ENCODE measurements around the gene P2RY13. TPM values are rescaled to one million over a fixed set of nuclear protein-coding genes. Genes with fewer than 3 reads are reported as not detected.

P2RY13 gene
- total RNA-seq, 1 donor from 2014 or later = 4.0 TPM

DNA sequence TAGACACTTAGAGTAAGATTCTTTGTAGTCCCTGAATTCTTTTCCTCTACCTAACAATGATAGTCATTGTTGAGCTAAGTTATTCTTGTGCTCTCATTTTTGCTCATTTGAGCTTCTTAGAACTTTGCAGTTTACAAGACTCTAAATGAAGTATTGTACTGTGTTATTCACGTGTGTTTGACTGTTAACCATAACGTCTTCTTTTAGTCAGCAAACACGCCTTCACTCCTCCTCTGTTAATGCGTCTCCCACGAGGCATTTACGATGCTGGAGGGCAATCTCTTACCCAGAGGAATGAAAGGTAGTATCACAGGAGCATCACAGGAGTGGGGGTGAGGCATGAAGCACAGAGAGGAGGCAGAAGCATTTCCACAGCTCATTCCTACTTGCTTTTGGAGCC lies 36.2 kb downstream of the P2RY13 start:
- DNase-seq (ENCODE audit: low spot score) = no peak

DNA sequence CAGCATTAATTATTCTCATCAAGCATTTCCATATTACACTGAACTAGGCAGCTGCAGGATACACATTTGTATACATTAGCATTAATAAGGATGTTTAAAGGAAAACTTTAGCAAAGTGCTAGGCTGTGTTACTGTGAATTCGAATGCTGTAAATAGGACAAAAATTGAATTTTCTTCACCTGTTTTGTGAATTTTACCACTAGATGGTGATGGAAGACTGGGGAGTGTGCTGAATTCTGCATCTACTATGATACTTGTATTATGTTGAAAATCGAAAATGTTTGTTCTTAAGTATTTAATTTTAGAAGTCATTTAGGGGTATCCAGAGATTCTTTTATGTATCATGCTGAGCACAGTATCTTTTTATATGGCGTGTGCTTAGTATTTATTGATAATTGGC lies 38.7 kb downstream of the P2RY13 start:
- DNase-seq (ENCODE audit: low spot score) = no peak

DNA sequence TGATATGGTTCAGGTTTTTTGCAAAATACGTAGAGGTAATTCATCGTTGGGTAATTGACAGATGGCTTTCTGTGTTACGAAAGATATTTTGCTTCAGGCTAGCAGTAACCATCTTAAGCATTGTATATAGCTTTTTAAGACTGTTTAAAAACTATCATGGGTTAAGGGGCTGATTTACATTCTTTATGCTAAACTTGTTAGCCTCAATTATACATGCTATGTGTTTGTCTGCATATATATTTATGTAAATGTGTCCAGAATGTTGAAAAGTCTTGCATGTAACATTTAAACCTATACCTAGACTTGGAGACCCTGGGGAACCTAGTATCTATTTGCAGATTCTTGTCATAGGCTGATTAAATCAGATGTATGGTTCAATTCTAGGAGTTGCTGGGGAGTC lies 39.9 kb downstream of the P2RY13 start:
- no peak for DNase-seq (ENCODE audit: low spot score)

DNA sequence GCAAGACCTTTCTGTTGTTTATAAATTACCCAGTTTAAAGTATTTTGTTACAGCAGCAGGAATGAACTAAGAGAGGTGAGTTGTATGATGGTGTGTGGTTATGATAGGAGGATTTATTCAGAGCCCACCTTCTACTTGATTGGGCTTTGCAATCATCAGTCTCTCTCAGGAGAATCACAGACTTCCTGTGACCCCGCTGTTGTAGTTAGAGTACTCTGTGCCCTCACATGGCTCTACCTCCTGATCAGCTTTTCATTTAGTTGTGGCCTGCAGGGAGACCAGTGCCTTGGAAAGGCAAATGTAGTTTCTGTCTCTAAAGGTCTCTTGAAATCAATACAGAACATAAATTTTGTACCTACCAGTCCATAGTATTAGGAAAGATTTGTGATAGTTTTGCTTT lies 43.4 kb downstream of the P2RY13 start:
- no peak for DNase-seq (ENCODE audit: low spot score)

DNA sequence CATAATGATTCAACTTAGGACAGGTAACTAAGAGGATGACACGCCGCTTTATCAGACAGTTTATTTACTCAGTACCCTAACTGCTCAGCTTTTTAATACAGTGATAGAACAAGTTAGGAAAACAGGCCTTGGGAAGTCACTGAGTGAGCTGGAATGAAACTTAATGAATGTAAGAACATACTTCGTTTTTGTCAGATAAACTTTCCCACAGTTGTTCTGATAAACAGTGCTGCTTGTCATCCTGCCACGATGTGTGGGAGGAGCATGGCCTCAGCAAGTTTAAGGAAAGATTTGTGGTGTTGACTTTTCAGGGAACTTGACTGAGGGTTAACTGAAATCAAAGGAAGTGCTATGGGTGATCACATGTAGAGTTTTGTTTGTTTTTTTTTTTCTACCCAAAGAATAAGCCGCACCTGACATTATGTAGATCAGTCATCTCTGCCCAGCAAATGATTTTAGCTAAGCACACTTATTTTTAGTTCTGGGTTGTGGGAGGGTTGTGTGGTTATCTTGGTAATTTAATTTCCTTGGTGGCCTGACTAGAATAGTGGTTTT lies 45.4 kb downstream of the P2RY13 start:
- DNase-seq (ENCODE audit: low spot score) = no peak

DNA sequence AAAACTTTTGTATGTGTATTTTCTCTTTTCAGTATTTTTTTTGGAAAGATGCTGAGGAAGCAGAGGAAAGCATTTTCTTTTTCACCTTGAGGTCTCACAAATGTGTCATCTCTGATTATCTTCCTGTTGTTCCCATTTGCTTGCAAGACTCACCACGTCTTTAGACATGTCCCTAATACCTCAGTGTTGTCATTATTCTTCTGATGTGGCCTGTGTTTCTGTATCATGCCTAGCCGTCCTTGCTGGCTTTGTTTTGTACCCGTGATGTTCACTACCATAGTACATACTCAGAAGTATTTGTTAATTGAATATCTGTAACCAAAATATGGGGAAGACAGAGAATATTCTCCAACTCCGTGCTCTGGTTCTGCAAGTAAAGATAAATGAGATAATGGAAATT lies 46.0 kb downstream of the P2RY13 start:
- no peak for DNase-seq (ENCODE audit: low spot score)

DNA sequence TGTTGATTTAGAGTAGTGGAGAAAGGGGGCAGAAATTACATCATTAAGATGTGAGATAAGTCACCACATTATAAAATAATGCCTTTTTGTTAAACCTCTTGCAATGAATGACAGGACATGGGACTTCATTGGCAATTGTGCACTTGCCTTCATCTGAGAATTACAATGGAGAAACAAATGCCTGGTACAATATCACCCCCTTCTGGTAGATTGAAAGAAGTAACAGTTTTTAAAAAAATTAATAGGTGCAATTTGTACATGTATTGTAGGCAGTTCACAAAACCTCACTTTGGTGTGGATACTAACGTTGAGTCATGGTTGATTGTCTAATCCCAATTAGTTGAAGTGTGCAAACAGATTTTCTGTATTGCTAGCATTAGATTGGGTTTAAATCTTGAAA lies 46.4 kb downstream of the P2RY13 start:
- no peak for DNase-seq (ENCODE audit: low spot score)

DNA sequence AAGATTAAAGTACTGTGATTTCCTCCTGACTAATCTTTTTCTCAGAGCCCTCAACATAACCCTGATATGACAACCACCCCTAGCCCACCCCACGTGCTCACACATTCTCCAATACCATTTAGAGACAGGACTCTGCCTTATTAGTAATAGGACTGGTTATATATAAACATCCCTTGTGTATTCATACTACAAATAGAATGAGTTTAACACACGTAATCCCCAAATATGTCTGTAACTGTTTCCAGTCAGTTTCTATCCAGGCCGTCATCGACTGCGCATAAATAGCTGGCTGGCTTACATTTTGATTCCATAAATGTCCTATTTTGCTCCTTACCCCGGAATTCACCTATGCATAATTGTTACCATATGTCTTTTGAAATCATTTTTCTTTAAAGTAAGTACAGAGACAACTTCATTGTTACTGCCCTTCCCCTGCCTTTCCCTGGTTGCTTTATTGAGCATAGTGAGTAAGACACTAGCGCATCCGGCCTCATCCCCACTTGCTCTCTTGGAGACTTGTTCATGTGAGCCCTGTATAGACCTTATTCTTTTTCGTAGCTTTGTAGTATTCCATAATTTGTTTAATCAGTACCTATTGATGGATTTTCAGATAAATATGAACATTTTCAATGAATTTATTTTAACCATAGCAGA lies 47.6 kb downstream of the P2RY13 start:
- no peak for DNase-seq (ENCODE audit: low spot score)

DNA sequence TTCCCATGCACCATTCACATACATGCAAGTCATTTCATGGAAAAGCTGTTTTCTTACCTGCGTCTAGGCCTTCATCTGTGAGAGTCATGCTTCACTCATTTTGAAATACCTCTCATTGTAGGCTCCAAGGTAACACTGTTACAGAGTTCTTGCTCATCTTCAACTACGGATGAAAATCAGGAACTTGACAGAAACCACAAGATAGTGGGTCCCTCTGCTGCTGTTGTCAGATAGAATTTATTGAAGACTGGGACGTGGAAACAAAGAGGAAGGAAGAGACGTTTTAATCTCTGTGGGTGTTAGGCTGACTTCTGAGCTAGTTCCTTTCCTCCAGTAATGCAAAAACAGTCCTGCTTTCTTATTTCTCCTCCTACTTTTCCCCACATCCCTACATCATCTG lies 51.1 kb downstream of the P2RY13 start, which contains the start of gene P2RY14:
Gene P2RY14, minus strand, starts transcription at position 313 of the 400 bp plus-strand sequence. CDS start 64,226 bp downstream, outside the sequence.
- no peak for DNase-seq (ENCODE audit: low spot score)

DNA sequence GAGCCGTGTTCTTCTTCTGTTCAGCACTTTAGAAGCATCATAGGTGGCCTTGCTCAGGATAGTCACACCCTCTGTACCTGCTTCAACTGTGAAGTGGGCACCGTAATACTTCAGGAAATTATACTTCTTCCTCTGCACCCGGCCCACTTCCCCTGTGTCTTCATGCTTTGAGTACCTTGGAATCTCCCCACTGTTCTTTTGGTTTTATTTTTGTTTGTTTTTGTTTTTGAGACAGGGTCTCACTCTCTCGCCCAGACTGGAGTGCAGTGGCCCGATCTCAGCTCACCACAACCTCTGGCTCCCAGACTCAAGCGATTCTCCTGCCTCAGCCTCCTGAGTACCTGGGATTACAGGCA lies 52.7 kb downstream of the P2RY13 start:
- DNase-seq (ENCODE audit: low spot score) = no peak

Other genes with a start within 250 kb of the P2RY13 start
- gene MED12L, start 243.9 kb downstream of the P2RY13 start, total RNA-seq = 7.5 TPM
- gene GPR171, start 126.3 kb downstream of the P2RY13 start, total RNA-seq = 2.0 TPM
- 14.6 TPM for gene P2RY14, start 51.0 kb downstream of the P2RY13 start, total RNA-seq
- gene GPR87, start 12.7 kb downstream of the P2RY13 start, total RNA-seq = not detected
- gene P2RY12, start 55.2 kb upstream of the P2RY13 start, total RNA-seq = 7.6 TPM
- 13.6 TPM for gene IGSF10, start 131.5 kb upstream of the P2RY13 start, total RNA-seq

Measured in mucosa of gallbladder (tissue), 1 donor.